ENCODE data around the gene UXT.

UXT gene

GRCh38 chrX:47649271-47649670 lies 9.7 kb downstream of the UXT start:
- no peak for DNase-seq (ENCODE audit: low read depth)

- DNase-seq (ENCODE audit: low read depth), result no peak
Measured at GRCh38 chrX:47648376-47648775, 10.6 kb downstream of the UXT start.

GRCh38 chrX:47646636-47647035 lies 12.3 kb downstream of the UXT start:
- DNase-seq (ENCODE audit: low read depth), result no peak

GRCh38 chrX:47645530-47645929 lies 13.4 kb downstream of the UXT start:
- DNase-seq (ENCODE audit: low read depth), result no peak

- no peak for DNase-seq (ENCODE audit: low read depth)
Measured at GRCh38 chrX:47644557-47645091, 14.4 kb downstream of the UXT start.

GRCh38 chrX:47643926-47644325 lies 15.1 kb downstream of the UXT start:
- no peak for DNase-seq (ENCODE audit: low read depth)

- no peak for DNase-seq (ENCODE audit: low read depth)
Measured at GRCh38 chrX:47638816-47639215, 20.2 kb downstream of the UXT start.

GRCh38 chrX:47637546-47638195 lies 21.3 kb downstream of the UXT start:
- DNase-seq (ENCODE audit: low read depth), result peak; percentile 18

- DNase-seq (ENCODE audit: low read depth), result no peak
Measured at GRCh38 chrX:47634871-47635575, 24.0 kb downstream of the UXT start.

GRCh38 chrX:47633689-47634590 lies 25.0 kb downstream of the UXT start:
- DNase-seq (ENCODE audit: low read depth), result no peak

- DNase-seq (ENCODE audit: low read depth), result no peak
Measured at GRCh38 chrX:47632666-47633065, 26.3 kb downstream of the UXT start.

GRCh38 chrX:47631676-47632075 lies 27.3 kb downstream of the UXT start:
- DNase-seq (ENCODE audit: low read depth), result no peak

- DNase-seq (ENCODE audit: low read depth), result no peak
Measured at GRCh38 chrX:47629419-47630200, 29.4 kb downstream of the UXT start, which contains the start of gene CFP. Gene CFP (minus strand): TSS chrX:47629930. CDS start chrX:47629844, 86 bp downstream.

- no peak for DNase-seq (ENCODE audit: low read depth)
Measured at GRCh38 chrX:47628982-47629381, 30.0 kb downstream of the UXT start.

- DNase-seq (ENCODE audit: low read depth), result no peak
Measured at GRCh38 chrX:47625365-47625764, 33.6 kb downstream of the UXT start.

- DNase-seq (ENCODE audit: low read depth), result no peak
Measured at GRCh38 chrX:47623540-47624027, 35.4 kb downstream of the UXT start.

GRCh38 chrX:47621851-47622250 lies 37.1 kb downstream of the UXT start:
- DNase-seq (ENCODE audit: low read depth), result no peak

- no peak for DNase-seq (ENCODE audit: low read depth)
Measured at GRCh38 chrX:47620303-47620685, 38.7 kb downstream of the UXT start.

GRCh38 chrX:47619486-47620302 lies 39.3 kb downstream of the UXT start, which contains the start of gene SYN1:
Gene SYN1 (minus strand): TSS chrX:47619857. CDS start chrX:47619728, 129 bp downstream.
- DNase-seq (ENCODE audit: low read depth), result peak; percentile 68

- no peak for DNase-seq (ENCODE audit: low read depth)
Measured at GRCh38 chrX:47618923-47619485, 40.0 kb downstream of the UXT start.
